SJCRH30 (cell line): ENCODE results near the gene IER3. TPM values are rescaled to one million over a fixed set of nuclear protein-coding genes. Genes with fewer than 3 reads are reported as not detected.
"Not testable (repeated sequence)": the region's sequence is repeated elsewhere in the genome, so short reads cannot be mapped to it uniquely, and the experiment has no call there.

ENCODE experiments used
- DNase-seq, 2 experiments: peaks; one replicate each; pipeline ENCODE4 v3.0.0-alpha.2; 2015 to 2020
- H3K27ac ChIP-seq: fragments of 250-450 bp; sonication (Bioruptor Pico); 2 replicates; pipeline ENCODE4 v1.5.1; 2020; ENCODE audit warnings: mild to moderate bottlenecking, moderate library complexity
- H3K27me3 ChIP-seq: fragments of 250-450 bp; sonication (Bioruptor Pico); 2 replicates; pipeline ENCODE4 v1.5.1; 2020; ENCODE audit warnings: mild to moderate bottlenecking, moderate library complexity
- H3K36me3 ChIP-seq: fragments of 250-450 bp; sonication (Bioruptor Pico); 2 replicates; pipeline ENCODE4 v1.5.1; 2020; ENCODE audit warnings: mild to moderate bottlenecking, moderate library complexity
- H3K4me1 ChIP-seq: fragments of 250-450 bp; sonication (Bioruptor Pico); 2 replicates; pipeline ENCODE4 v1.5.1; 2020; ENCODE audit warnings: mild to moderate bottlenecking, moderate library complexity
- H3K4me3 ChIP-seq: fragments of 250-450 bp; sonication (Bioruptor Pico); 2 replicates; pipeline ENCODE4 v1.5.1; 2020; ENCODE audit warnings: mild to moderate bottlenecking, moderate library complexity
- H3K9me3 ChIP-seq: fragments of 250-450 bp; sonication (Bioruptor Pico); replicated peaks from 2 replicates; pipeline ENCODE4 v1.5.1; 2020; ENCODE audit warnings: mild to moderate bottlenecking, moderate library complexity
- total RNA-seq: library from RNA; depleted of rRNA; stranded (reverse); fragments of >200 nt; shearing (Covaris generic); gene quantifications from 2 replicates; pipeline ENCODE4 v1.2.3, GENCODE V29; 2014

IER3 gene
- total RNA-seq, 1 experiment from 2014 or later: 19.9 TPM

DNA sequence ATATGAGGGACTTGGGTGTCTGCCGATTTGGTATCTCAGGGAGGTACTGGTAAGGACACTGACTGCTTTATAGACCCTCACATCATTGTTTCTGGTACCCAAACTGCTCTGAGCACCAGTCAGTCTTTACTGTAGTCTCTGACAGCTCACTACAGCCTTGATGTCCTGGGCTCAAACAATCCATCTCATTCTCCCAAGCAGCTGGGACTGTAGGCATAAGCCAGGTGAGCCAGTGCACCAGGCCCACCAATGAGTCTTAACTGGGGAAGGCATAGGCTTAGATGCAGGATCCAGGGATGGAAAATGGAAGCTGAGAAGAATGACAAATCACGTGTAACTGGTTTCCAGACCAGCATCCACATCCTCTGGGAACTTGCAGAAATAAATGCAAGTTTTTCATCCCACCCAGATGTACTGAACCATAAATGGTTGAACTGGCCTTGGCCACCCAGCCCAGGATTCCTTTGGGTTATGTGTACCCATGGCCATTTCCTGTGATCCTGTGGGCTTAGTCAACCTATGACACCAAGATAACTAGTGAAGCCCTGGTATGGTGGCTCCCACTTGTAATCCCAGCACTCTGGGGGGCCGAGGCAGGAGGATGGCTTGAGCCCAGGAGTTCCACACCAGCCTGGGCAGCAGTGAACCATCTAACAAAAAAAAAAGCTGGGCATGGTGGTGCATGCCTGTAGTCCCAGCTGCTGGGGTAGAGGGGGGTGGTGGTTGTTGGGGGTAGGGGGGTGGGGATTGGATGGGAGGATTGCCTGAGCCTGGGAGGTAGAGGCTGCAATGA, 18.4 kb downstream of the IER3 start:
- no peak overlapping the region for H3K4me3 ChIP-seq
- H3K36me3 ChIP-seq: peaks cover 64% of the 10 kb centered on the region
- H3K27me3 ChIP-seq: no peaks in the 10 kb centered on the region
- H3K4me1 ChIP-seq: no peaks in the 10 kb centered on the region
- H3K9me3 ChIP-seq: no peaks in the 10 kb centered on the region
- no peak overlapping the region for H3K27ac ChIP-seq
- peak; percentile 32 to 51 for DNase-seq

DNA sequence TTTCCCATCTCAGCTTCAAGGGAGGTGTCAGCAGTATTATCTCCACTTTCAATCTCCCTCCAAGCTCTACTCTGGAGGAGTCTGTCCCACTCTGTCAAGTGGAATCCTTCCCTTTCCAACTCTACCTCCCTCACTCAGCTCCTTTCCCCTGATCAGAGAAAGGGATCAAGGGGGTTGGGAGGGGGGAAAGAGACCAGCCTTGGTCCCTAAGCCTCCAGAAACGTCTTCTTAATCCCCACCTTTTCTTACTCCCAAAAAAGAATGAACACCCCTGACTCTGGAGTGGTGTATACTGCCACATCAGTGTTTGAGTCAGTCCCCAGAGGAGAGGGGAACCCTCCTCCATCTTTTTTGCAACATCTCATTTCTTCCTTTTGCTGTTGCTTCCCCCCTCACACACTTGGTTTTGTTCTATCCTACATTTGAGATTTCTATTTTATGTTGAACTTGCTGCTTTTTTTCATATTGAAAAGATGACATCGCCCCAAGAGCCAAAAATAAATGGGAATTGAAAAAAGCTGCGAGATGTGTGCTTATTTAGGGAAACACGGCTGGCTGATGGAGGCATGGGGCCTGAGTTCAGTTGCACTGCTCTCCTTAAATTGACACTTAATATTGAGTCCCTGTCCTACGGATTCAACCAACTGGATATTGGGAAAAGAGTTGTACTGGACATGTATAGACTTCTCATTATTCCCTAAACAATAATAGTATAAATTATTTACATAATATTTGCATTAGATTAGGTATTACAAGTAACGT, 19.3 kb downstream of the IER3 start:
- H3K27ac ChIP-seq: no peak overlapping the region

DNA sequence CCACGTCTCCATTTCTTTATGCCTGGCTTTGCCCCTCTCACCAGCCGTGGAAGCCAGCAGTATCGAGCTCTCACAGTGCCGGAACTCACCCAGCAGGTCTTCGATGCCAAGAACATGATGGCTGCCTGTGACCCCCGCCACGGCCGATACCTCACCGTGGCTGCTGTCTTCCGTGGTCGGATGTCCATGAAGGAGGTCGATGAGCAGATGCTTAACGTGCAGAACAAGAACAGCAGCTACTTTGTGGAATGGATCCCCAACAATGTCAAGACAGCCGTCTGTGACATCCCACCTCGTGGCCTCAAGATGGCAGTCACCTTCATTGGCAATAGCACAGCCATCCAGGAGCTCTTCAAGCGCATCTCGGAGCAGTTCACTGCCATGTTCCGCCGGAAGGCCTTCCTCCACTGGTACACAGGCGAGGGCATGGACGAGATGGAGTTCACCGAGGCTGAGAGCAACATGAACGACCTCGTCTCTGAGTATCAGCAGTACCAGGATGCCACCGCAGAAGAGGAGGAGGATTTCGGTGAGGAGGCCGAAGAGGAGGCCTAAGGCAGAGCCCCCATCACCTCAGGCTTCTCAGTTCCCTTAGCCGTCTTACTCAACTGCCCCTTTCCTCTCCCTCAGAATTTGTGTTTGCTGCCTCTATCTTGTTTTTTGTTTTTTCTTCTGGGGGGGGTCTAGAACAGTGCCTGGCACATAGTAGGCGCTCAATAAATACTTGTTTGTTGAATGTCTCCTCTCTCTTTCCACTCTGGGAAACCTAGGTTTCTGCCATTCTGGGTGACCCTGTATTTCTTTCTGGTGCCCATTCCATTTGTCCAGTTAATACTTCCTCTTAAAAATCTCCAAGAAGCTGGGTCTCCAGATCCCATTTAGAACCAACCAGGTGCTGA, 20.3 kb downstream of the IER3 start:
- not testable (repeated sequence) for H3K4me3 ChIP-seq, H3K9me3 ChIP-seq, DNase-seq, H3K27me3 ChIP-seq, H3K4me1 ChIP-seq, H3K27ac ChIP-seq
- H3K36me3 ChIP-seq: peaks cover 58% of the 10 kb centered on the region

More for the DNA sequence above, 19.3 kb downstream of the IER3 start:
- peak in 1 of 2 experiments; percentile 28 for DNase-seq
- H3K27me3 ChIP-seq: no peaks in the 10 kb centered on the region
- peaks cover 62% of the 10 kb centered on the region for H3K36me3 ChIP-seq
- no peaks in the 10 kb centered on the region for H3K4me1 ChIP-seq
- no peaks in the 10 kb centered on the region for H3K9me3 ChIP-seq
- H3K4me3 ChIP-seq: no peak overlapping the region

GRCh38 chr6:30723159-30723842, 21.0 kb downstream of the IER3 start:
- not testable (repeated sequence) for H3K27ac ChIP-seq, H3K27me3 ChIP-seq, H3K4me1 ChIP-seq, DNase-seq, H3K9me3 ChIP-seq
- Histone ChIP-seq H3K36me3 (peaks cover 57% of the 10 kb centered on the region), H3K4me3 (peak overlapping the region; percentile 92; the same call in 1 of the 2 replicates)

- H3K27ac ChIP-seq: peak overlapping the region; percentile 95
- H3K4me1 ChIP-seq: no peaks in the 10 kb centered on the region
These were observed 21.9 kb downstream of the IER3 start for GRCh38 chr6:30722280-30723112.

GRCh38 chr6:30722025-30722279, 22.4 kb downstream of the IER3 start:
- Histone ChIP-seq H3K4me3 (peak overlapping the region; percentile 92), H3K27ac (peak overlapping the region; percentile 95), H3K36me3 (peaks cover 55% of the 10 kb centered on the region)
- not testable (repeated sequence) for H3K4me1 ChIP-seq, H3K9me3 ChIP-seq, H3K27me3 ChIP-seq, DNase-seq

More at GRCh38 chr6:30722280-30723112, 21.9 kb downstream of the IER3 start:
- Histone ChIP-seq H3K27me3 (no peaks in the 10 kb centered on the region), H3K9me3 (no peaks in the 10 kb centered on the region), H3K4me3 (peak overlapping the region; percentile 92), H3K36me3 (peaks cover 57% of the 10 kb centered on the region)
- peak; percentile 61 to 82 for DNase-seq

DNA sequence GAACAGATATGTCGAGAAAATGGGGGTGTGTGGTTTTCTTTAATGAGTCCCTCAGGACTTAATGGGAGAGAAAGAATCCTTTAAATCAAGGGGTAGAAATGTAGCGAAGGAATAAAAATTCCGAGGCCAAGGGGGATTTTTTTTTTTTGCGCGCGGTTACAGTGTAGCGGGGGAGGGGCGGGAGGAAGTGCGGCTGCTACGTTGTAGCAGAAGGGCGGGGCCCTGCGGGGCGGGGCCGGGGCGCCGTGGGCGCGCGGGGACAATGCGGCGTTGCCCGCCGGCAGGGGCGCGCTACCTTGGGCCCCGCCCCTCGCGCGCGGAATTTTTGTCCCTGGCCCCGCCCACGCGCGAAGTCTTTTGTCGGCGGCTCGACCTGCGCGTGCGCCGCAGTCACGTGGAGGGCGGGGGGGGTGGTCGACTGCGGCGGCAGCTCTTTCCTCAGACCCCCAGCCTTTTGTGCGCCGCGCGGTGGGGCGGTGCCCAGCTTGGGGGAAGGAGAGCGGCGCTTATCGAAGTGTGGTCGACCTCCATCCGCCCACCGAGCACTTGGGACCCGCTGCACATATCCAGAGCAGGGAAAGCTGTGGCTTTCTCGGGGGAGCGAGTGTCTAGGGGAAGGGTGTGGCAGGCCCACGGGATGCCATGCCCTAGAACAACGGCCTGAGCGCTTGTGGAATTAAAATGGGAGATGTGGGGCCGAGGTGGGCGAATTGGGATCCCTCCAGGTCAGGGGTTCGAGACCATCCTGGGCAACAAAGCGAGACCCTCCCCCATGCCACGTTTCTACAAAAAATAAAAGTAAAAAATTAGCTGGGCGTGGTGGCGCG, 22.9 kb downstream of the IER3 start:
- Histone ChIP-seq H3K27ac (peak overlapping the region; percentile 95), H3K27me3 (no peaks in the 10 kb centered on the region), H3K36me3 (peaks cover 51% of the 10 kb centered on the region), H3K4me3 (peak overlapping the region; percentile 92), H3K4me1 (peaks cover 2% of the 10 kb centered on the region; the same call in 1 of the 2 replicates), H3K9me3 (no peaks in the 10 kb centered on the region)
- DNase-seq: peak; percentile 87 to 92

GRCh38 chr6:30720738-30721197, 23.6 kb downstream of the IER3 start:
- Histone ChIP-seq H3K4me1 (peaks cover 6% of the 10 kb centered on the region; the same call in 1 of the 2 replicates), H3K4me3 (peak overlapping the region; percentile 92), H3K27me3 (no peaks in the 10 kb centered on the region), H3K27ac (peak overlapping the region; percentile 95), H3K36me3 (peaks cover 50% of the 10 kb centered on the region), H3K9me3 (no peaks in the 10 kb centered on the region)
- DNase-seq: peak; percentile 70 to 76

GRCh38 chr6:30719791-30720737, 24.3 kb downstream of the IER3 start, which contains the start of gene TUBB:
Gene TUBB, plus strand, starts transcription at chr6:30720352. Its CDS starts 155 bp downstream, at chr6:30720507.
- peak; percentile 97 to 98 for DNase-seq
- peaks cover 6% of the 10 kb centered on the region; the same call in 1 of the 2 replicates for H3K4me1 ChIP-seq
- peak within 1 kb of the TSS; percentile 92 for H3K4me3 ChIP-seq
- H3K27ac ChIP-seq: peak within 1 kb of the TSS; percentile 95
- H3K9me3 ChIP-seq: no peaks in the 10 kb centered on the region
- no peaks in the 10 kb centered on the region for H3K27me3 ChIP-seq
- H3K36me3 ChIP-seq: peaks cover 43% of the 10 kb centered on the region

DNA sequence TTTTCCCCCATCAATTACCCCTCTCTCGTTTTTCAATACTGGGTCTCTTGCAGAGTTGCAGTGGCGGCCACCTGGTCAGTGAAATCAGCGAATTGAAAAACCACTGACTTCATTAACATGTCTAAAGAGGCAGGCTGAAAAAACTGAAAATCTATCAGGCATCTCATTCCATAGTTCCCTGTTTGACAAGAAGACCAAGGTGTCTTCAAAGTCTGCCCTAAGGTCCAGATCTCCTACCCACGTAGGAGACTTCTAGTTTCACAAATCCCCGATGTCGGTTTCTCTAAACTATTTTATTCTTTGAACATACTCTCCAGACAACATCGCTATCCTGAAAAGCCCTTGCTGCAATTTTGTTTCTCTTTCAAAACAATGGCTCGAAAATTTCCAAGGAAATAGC, 25.0 kb downstream of the IER3 start:
- Histone ChIP-seq H3K9me3 (no peaks in the 10 kb centered on the region), H3K36me3 (peaks cover 40% of the 10 kb centered on the region), H3K27ac (peak overlapping the region; percentile 95), H3K4me1 (peaks cover 6% of the 10 kb centered on the region; the same call in 1 of the 2 replicates), H3K4me3 (peak overlapping the region; percentile 92), H3K27me3 (no peaks in the 10 kb centered on the region)
- DNase-seq: peak in 1 of 2 experiments; percentile 42

- H3K27ac ChIP-seq: peak overlapping the region; percentile 78
- not testable (repeated sequence) for DNase-seq, H3K4me1 ChIP-seq, H3K27me3 ChIP-seq, H3K9me3 ChIP-seq
- peak overlapping the region; percentile 52 for H3K4me3 ChIP-seq
- H3K36me3 ChIP-seq: peaks cover 34% of the 10 kb centered on the region
These were observed 26.3 kb downstream of the IER3 start for GRCh38 chr6:30717845-30718720.
